ENCODE measurements around the gene FEZ2.

FEZ2 gene

DNA sequence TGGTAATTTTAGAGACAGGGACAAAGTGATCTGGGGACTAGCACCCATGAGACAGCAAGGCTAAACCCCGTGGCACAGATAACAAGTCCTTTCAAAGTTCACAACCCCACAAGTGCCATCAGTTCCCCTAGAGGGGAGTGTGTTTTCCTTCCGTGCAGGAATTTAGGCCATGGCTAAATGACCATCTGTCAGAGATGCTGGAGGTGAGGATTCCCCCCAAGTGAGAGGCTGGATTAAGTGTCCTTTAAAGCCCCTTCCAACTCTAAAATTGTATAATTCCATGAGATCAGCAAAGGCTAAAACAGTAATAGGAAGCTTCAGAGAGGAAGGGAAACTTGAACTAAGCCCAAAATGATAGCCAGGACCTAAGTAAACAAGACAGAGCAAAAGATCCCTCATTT is 8.7 kb downstream of the FEZ2 start:
- Histone ChIP-seq H3K36me3 (peaks cover 82% of the 10 kb centered on the region), H3K4me3 (no peak overlapping the region), H3K4me1 (no peaks in the 10 kb centered on the region), H3K4me2 (no peak overlapping the region), H3K27ac (no peak overlapping the region), H3K9me3 (no peaks in the 10 kb centered on the region), H3K27me3 (no peaks in the 10 kb centered on the region), H3K9ac (no peak overlapping the region), H4K20me1 (peaks cover 34% of the 10 kb centered on the region; the same call in 1 of the 2 replicates)
- no peak for TF ChIP-seq Cebpa-rat (IDR thresholded peaks at IDR 0.05)

DNA sequence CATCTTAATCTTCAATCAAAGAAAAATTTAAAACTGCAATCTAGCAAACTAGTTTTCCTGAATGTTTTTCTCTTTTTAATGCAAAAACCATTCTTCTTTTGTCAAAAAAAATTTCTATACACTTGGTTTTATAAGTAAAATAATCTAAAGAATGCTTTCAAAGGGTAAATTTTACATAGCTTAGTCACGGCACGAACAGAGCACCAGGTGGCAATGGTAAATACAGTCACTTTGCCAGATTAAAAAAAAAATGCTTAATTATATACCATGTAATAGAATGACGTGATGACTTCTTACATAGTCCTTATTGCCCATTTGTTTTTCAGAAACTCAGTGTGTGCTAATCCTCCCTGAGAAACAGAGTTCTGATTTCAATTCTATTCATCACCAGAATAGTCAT is 10.4 kb downstream of the FEZ2 start:
- no peak for TF ChIP-seq Cebpa-rat (IDR thresholded peaks at IDR 0.05)
- Histone ChIP-seq H4K20me1 (peaks cover 29% of the 10 kb centered on the region; the same call in 1 of the 2 replicates), H3K27ac (no peak overlapping the region)

DNA sequence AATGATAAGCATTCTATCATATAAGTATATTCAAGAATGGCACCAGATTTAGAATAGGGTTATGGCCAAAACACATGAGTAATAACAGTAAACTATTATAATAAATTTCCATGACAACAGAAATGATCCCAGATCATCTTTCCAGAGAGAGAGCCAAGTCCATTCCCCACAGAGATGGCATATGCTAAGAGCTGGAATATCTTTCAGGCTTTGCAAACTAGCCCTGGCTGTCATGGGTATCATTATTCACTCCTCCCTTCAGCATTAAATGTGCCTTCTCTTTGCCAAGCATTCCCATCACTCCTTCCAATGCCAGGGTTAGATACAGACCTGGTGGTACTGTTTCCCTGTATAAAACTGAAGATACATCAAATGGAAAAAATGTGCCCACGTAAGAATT is 10.9 kb downstream of the FEZ2 start:
- Histone ChIP-seq H3K4me3 (no peak overlapping the region), H4K20me1 (peaks cover 25% of the 10 kb centered on the region; the same call in 1 of the 2 replicates), H3K36me3 (peaks cover 86% of the 10 kb centered on the region), H3K27ac (no peak overlapping the region), H3K4me2 (no peak overlapping the region), H3K4me1 (no peaks in the 10 kb centered on the region), H3K27me3 (no peaks in the 10 kb centered on the region), H3K9ac (no peak overlapping the region), H3K9me3 (no peaks in the 10 kb centered on the region)
- no peak for TF ChIP-seq Cebpa-rat (IDR thresholded peaks at IDR 0.05)

More for the DNA sequence above, 10.4 kb downstream of the FEZ2 start:
- H3K9me3 ChIP-seq = no peaks in the 10 kb centered on the region
- H3K36me3 ChIP-seq = peaks cover 84% of the 10 kb centered on the region
- H3K4me2 ChIP-seq = no peak overlapping the region
- H3K4me1 ChIP-seq = no peaks in the 10 kb centered on the region
- H3K9ac ChIP-seq = no peak overlapping the region
- no peak overlapping the region for H3K4me3 ChIP-seq
- no peaks in the 10 kb centered on the region for H3K27me3 ChIP-seq

DNA sequence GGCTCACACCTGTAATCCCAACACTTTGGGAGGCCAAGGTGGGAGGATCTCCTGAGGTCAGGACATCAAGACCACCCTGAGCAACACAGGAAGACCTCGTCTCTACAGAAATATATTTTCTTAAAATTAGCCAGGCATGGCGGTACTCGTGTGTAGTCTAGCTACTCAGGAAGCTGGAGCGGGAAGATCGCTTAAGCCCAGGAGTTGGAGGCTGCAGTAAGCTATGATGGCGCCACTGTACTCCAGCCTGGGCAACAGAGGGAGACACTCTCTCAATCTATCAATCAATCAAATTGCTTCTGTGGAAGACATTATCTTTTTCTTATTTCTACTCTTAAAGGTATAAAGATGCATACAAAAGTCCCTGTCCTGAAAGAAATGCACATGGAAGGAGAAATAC is 11.3 kb downstream of the FEZ2 start:
- no peak overlapping the region for H3K4me3 ChIP-seq
- H3K4me1 ChIP-seq = no peaks in the 10 kb centered on the region
- no peaks in the 10 kb centered on the region for H3K27me3 ChIP-seq
- H3K9ac ChIP-seq = no peak overlapping the region
- no peaks in the 10 kb centered on the region for H3K9me3 ChIP-seq
- no peak overlapping the region for H3K4me2 ChIP-seq
- peaks cover 89% of the 10 kb centered on the region for H3K36me3 ChIP-seq
- TF ChIP-seq Cebpa-rat (IDR thresholded peaks at IDR 0.05) = no peak
- peaks cover 22% of the 10 kb centered on the region; the same call in 1 of the 2 replicates for H4K20me1 ChIP-seq
- no peak overlapping the region for H3K27ac ChIP-seq

DNA sequence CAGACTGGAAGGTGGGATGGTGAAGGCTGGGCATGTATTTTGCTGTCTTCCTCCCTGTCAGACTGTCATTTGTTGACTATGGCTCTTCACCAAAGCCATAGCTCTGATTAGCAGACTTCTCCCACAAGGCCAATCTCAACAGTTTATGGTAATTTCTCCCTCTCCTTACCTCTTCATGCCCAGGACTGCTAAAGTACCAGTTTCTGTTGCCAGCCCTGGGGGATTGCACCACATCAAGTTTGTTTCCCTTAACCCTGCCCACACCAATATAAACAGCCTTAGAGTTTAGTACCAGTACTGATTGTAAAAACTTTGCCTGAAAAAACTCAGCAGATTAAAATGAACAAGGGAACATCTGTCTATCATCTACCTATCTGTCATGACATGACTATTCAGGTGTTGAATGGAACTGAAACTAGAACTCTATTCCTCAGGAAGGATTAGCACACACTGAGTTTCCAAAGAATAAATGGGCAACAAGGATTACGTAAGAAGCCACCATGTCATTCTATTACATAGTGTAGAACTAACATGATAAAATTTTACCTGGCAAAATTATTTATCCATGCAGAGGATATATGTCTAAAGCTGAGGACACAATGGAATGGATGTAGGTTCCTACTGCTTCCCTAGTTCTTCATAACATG is 13.7 kb downstream of the FEZ2 start:
- Histone ChIP-seq H3K36me3 (peaks cover 93% of the 10 kb centered on the region), H3K4me3 (no peak overlapping the region), H3K27ac (no peak overlapping the region), H3K9ac (no peak overlapping the region), H3K4me2 (no peak overlapping the region), H4K20me1 (peaks cover 7% of the 10 kb centered on the region; the same call in 1 of the 2 replicates), H3K27me3 (no peaks in the 10 kb centered on the region), H3K4me1 (no peaks in the 10 kb centered on the region), H3K9me3 (no peaks in the 10 kb centered on the region)
- no peak for TF ChIP-seq Cebpa-rat (IDR thresholded peaks at IDR 0.05)

DNA sequence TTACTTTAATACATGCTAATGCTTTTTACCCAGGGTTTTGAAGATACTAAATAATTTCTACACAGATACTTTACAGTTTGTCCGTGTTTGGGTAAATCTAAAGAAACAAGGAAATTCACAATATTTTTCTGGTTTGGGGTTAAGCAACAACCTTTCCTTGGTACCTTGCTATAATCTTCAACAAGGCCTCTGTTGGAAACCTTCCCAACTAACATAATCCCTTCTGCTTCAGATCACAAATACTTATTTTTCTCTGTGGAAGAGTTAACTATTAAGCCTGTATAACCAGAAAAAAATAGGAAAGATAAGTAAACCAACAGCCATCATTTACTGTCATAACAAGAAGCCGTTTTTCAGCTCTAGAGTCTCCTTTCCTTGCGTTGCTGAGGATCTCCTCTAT is 15.0 kb downstream of the FEZ2 start:
- Histone ChIP-seq H3K27ac (no peak overlapping the region), H3K9ac (no peak overlapping the region), H4K20me1 (peaks cover 7% of the 10 kb centered on the region; the same call in 1 of the 2 replicates), H3K27me3 (no peaks in the 10 kb centered on the region), H3K4me2 (no peak overlapping the region), H3K9me3 (no peaks in the 10 kb centered on the region), H3K36me3 (peaks cover 96% of the 10 kb centered on the region), H3K4me3 (no peak overlapping the region), H3K4me1 (no peaks in the 10 kb centered on the region; the same call in 1 of the 2 replicates)
- no peak for TF ChIP-seq Cebpa-rat (IDR thresholded peaks at IDR 0.05)

DNA sequence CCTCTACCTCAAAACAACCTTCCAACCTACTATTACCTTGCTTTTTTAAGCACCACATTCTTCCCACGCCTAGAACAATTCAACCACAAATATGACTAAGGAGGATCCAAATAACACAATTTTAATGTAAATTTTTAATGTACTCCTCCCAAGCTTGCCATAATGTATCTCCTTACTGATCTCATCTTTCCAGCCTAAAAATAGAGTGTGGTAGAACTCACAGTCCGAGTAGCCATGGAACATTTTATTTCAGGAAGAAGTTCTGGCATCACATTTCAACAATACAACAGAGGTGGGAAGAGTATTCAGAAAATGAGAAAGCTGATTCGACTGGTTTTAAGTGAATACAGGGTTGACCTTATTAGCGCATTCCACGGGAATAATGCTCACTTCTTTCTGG is 15.4 kb downstream of the FEZ2 start:
- no peak for TF ChIP-seq Cebpa-rat (IDR thresholded peaks at IDR 0.05)
- Histone ChIP-seq H3K4me2 (no peak overlapping the region), H3K27ac (no peak overlapping the region), H3K9me3 (no peaks in the 10 kb centered on the region), H3K4me3 (no peak overlapping the region), H3K36me3 (peaks cover 96% of the 10 kb centered on the region), H3K9ac (no peak overlapping the region), H3K27me3 (no peaks in the 10 kb centered on the region), H3K4me1 (no peaks in the 10 kb centered on the region; the same call in 1 of the 2 replicates), H4K20me1 (peaks cover 7% of the 10 kb centered on the region; the same call in 1 of the 2 replicates)

DNA sequence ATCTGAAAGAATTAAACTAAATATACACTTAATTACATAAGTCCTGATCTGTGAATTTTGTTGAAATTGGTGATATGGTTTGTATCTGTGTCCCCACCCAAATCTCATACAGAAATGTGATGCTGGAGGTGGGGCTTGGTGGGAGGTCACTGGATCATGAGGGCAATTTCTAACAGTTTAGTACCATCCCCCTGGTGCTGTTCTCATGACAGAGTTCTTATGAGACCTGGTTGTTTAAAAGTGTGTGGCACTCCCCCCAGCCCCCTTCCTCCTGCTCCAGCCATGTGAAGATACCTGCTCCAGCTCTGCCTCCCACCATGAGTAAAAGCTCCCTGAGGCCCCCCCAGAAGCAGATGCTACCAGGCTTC is 18.7 kb downstream of the FEZ2 start:
- no peak overlapping the region for H3K4me2 ChIP-seq
- no peak overlapping the region for H3K4me3 ChIP-seq
- no peak overlapping the region for H3K9ac ChIP-seq
- TF ChIP-seq Cebpa-rat (IDR thresholded peaks at IDR 0.05) = no peak
- H3K27me3 ChIP-seq = no peaks in the 10 kb centered on the region
- H3K27ac ChIP-seq = no peak overlapping the region
- H4K20me1 ChIP-seq = peaks cover 5% of the 10 kb centered on the region; the same call in 1 of the 2 replicates
- no peaks in the 10 kb centered on the region for H3K9me3 ChIP-seq
- peaks cover 98% of the 10 kb centered on the region for H3K36me3 ChIP-seq
- H3K4me1 ChIP-seq = no peaks in the 10 kb centered on the region; the same call in 1 of the 2 replicates

DNA sequence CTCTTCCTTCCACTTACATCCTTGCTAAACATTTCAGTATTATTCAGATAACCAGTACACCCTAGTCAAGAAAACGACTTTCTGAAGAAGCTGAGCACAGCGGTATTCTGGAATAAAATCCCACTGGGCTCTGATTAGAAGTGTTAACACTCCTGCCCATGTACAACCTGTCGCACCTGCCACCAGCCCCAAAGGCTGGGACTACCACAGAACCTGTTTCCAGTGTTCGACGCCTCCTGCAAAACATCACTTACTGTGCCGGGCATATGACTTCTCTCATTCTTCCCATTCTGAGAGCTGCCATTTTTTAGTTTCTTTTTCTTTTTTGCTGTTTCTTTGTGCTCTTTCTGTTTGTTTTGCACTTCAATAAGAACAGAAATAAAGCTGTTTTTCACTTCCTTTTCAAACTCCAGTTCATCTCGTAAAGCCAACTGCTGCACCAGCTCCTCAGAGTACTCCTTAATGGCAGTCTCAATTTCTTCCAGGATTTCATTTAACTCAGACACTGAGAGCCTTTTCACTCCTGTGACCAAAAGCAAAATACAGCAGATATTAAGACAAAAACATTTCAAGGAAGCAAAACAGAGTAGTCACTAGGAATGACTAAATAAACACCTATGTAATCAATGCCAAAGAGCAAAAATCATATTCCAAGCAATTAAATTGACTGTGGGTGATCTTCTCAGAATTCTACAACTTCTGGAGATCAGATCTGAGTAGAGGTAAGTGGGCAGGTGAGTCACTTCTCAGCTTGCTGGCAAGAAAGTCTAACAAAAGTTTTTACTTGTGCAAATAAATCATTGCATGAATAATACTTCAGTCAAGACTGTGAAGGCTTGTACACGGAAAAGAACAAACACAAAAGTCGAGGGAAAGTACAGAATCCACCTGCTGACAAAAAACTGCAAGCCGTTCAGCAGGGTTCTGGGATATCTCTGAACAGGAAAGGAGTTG is 19.3 kb downstream of the FEZ2 start:
- no peak overlapping the region for H3K27ac ChIP-seq
- no peak overlapping the region for H3K4me3 ChIP-seq
- no peaks in the 10 kb centered on the region for H4K20me1 ChIP-seq
- H3K9ac ChIP-seq = no peak overlapping the region
- H3K9me3 ChIP-seq = no peaks in the 10 kb centered on the region
- peaks cover 98% of the 10 kb centered on the region for H3K36me3 ChIP-seq
- no peaks in the 10 kb centered on the region; the same call in 1 of the 2 replicates for H3K4me1 ChIP-seq
- no peaks in the 10 kb centered on the region for H3K27me3 ChIP-seq
- TF ChIP-seq Cebpa-rat (IDR thresholded peaks at IDR 0.05) = no peak
- H3K4me2 ChIP-seq = no peak overlapping the region

DNA sequence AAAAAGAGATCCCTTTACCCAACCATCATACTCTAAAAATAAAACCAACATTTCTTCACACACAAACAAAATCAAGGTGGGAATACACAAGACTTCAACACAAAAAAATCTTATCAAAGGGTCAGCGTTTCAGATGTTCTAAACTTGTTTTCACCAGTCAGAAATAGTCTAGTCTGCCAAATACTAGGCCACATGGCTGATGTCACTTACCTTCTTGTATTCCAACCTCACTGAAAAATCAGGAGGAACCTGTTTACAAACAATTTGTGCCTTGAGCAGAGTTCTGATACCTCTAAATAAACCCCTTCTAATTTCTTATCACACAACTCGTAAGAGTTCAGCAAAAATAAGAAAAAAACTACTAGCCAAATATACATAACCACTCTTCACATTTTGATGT is 20.1 kb downstream of the FEZ2 start:
- TF ChIP-seq Cebpa-rat (IDR thresholded peaks at IDR 0.05) = no peak
- no peak overlapping the region for H3K4me2 ChIP-seq
- H3K36me3 ChIP-seq = peaks cover 98% of the 10 kb centered on the region
- H4K20me1 ChIP-seq = no peaks in the 10 kb centered on the region
- H3K9me3 ChIP-seq = no peaks in the 10 kb centered on the region
- H3K4me1 ChIP-seq = no peaks in the 10 kb centered on the region; the same call in 1 of the 2 replicates
- H3K27ac ChIP-seq = no peak overlapping the region
- H3K27me3 ChIP-seq = no peaks in the 10 kb centered on the region
- H3K4me3 ChIP-seq = no peak overlapping the region
- H3K9ac ChIP-seq = no peak overlapping the region
